ENCODE measurements around the gene DCUN1D2.

Gene DCUN1D2

GRCh38 chr13:113408562-113408961, 81.9 kb downstream of the DCUN1D2 start:
- peaks cover 0 to 12% (median 4%) of the 10 kb centered on the region in 5 experiments for H3K9me3 ChIP-seq (ENCODE audit: control extremely low read depth in 1 of 5, control insufficient read depth in 4 of 5, insufficient read depth in 2 of 5, low read depth in 1 of 5, low read length in 4 of 5)
- H3K36me3 ChIP-seq (ENCODE audit: control insufficient read depth in 4 of 4, insufficient read depth in 4 of 4, low read length in 3 of 4) = no peaks in the 10 kb centered on the region
- H3K4me3 ChIP-seq (ENCODE audit: control insufficient read depth in 1 of 7, extremely low read depth in 1 of 7, insufficient read depth in 4 of 7, low read depth in 2 of 7, low read length in 6 of 7) = no peak overlapping the region
- H3K4me1 ChIP-seq (ENCODE audit: control extremely low read depth in 1 of 4, control insufficient read depth in 4 of 4, insufficient read depth in 4 of 4, low read length in 3 of 4) = peaks cover 0 to 16% (median 3%) of the 10 kb centered on the region in 4 experiments
- DNase-seq = no peak
- 100% methylated on average over 2 of the region's 3 CpGs for WGBS (ENCODE audit: insufficient coverage)
- ChIA-PET CTCF (no interaction called here), POLR2A (no interaction called here)
- H3K27me3 ChIP-seq (replicated peaks in 2 of 5; ENCODE audit: control insufficient read depth in 4 of 5, insufficient read depth in 5 of 5, low read length in 4 of 5) = peaks cover 0 to 4% (median 0%) of the 10 kb centered on the region in 5 experiments
- H3K27ac ChIP-seq (ENCODE audit: insufficient read depth in 1 of 2, low read depth in 1 of 2, low read length in 2 of 2, poor library complexity in 1 of 2, severe bottlenecking in 2 of 2) = no peak overlapping the region

- Histone ChIP-seq H3K4me1 (ENCODE audit: control extremely low read depth in 1 of 4, control insufficient read depth in 4 of 4, insufficient read depth in 4 of 4, low read length in 3 of 4) (peaks cover 0 to 16% (median 3%) of the 10 kb centered on the region in 4 experiments), H3K9me3 (ENCODE audit: control extremely low read depth in 1 of 5, control insufficient read depth in 4 of 5, insufficient read depth in 2 of 5, low read depth in 1 of 5, low read length in 4 of 5) (peaks cover 0 to 12% (median 4%) of the 10 kb centered on the region in 5 experiments), H3K36me3 (ENCODE audit: control insufficient read depth in 4 of 4, insufficient read depth in 4 of 4, low read length in 3 of 4) (no peaks in the 10 kb centered on the region), H3K27me3 (replicated peaks in 2 of 5; ENCODE audit: control insufficient read depth in 4 of 5, insufficient read depth in 5 of 5, low read length in 4 of 5) (peaks cover 0 to 4% (median 0%) of the 10 kb centered on the region in 5 experiments), H3K27ac (ENCODE audit: insufficient read depth in 1 of 2, low read depth in 1 of 2, low read length in 2 of 2, poor library complexity in 1 of 2, severe bottlenecking in 2 of 2) (no peak overlapping the region), H3K4me3 (ENCODE audit: control insufficient read depth in 1 of 7, extremely low read depth in 1 of 7, insufficient read depth in 4 of 7, low read depth in 2 of 7, low read length in 6 of 7) (no peak overlapping the region)
- CTCF ChIA-PET = no interaction called here
- POLR2A ChIA-PET = no interaction called here
- 82% methylated on average over 37 of the region's 41 CpGs for WGBS (ENCODE audit: insufficient coverage)
- DNase-seq = peak in 2 of 3 donors; percentile 32 to 36
Observed at GRCh38 chr13:113407531-113408393, 82.7 kb downstream of the DCUN1D2 start.

- Histone ChIP-seq H3K27me3 (replicated peaks in 2 of 5; ENCODE audit: control insufficient read depth in 4 of 5, insufficient read depth in 5 of 5, low read length in 4 of 5) (peaks cover 0 to 4% (median 0%) of the 10 kb centered on the region in 5 experiments), H3K4me3 (ENCODE audit: control insufficient read depth in 1 of 7, extremely low read depth in 1 of 7, insufficient read depth in 4 of 7, low read depth in 2 of 7, low read length in 6 of 7) (no peak overlapping the region), H3K36me3 (ENCODE audit: control insufficient read depth in 4 of 4, insufficient read depth in 4 of 4, low read length in 3 of 4) (no peaks in the 10 kb centered on the region), H3K4me1 (ENCODE audit: control extremely low read depth in 1 of 4, control insufficient read depth in 4 of 4, insufficient read depth in 4 of 4, low read length in 3 of 4) (peaks cover 0 to 16% (median 3%) of the 10 kb centered on the region in 4 experiments), H3K27ac (ENCODE audit: insufficient read depth in 1 of 2, low read depth in 1 of 2, low read length in 2 of 2, poor library complexity in 1 of 2, severe bottlenecking in 2 of 2) (no peak overlapping the region), H3K9me3 (ENCODE audit: control extremely low read depth in 1 of 5, control insufficient read depth in 4 of 5, insufficient read depth in 2 of 5, low read depth in 1 of 5, low read length in 4 of 5) (peaks cover 0 to 11% (median 0%) of the 10 kb centered on the region in 5 experiments)
- whole genome bisulfite sequencing (ENCODE audit: insufficient coverage) = 86% methylated on average over 14 of the region's 21 CpGs
- no peak for DNase-seq
- ChIA-PET POLR2A (no interaction called here), CTCF (no interaction called here)
Observed at GRCh38 chr13:113407103-113407530, 83.4 kb downstream of the DCUN1D2 start.

GRCh38 chr13:113406321-113407102, 84.0 kb downstream of the DCUN1D2 start:
- no peak for DNase-seq
- WGBS (ENCODE audit: insufficient coverage) = 97% methylated on average over 28 of the region's 28 CpGs
- POLR2A ChIA-PET = no interaction called here
- Histone ChIP-seq H3K4me1 (ENCODE audit: control extremely low read depth in 1 of 4, control insufficient read depth in 4 of 4, insufficient read depth in 4 of 4, low read length in 3 of 4) (peaks cover 0 to 16% (median 3%) of the 10 kb centered on the region in 4 experiments), H3K27me3 (replicated peaks in 2 of 5; ENCODE audit: control insufficient read depth in 4 of 5, insufficient read depth in 5 of 5, low read length in 4 of 5) (peaks cover 0 to 4% (median 0%) of the 10 kb centered on the region in 5 experiments), H3K4me3 (ENCODE audit: control insufficient read depth in 1 of 7, extremely low read depth in 1 of 7, insufficient read depth in 4 of 7, low read depth in 2 of 7, low read length in 6 of 7) (no peak overlapping the region), H3K9me3 (ENCODE audit: control extremely low read depth in 1 of 5, control insufficient read depth in 4 of 5, insufficient read depth in 2 of 5, low read depth in 1 of 5, low read length in 4 of 5) (peaks cover 0 to 7% (median 0%) of the 10 kb centered on the region in 5 experiments), H3K27ac (ENCODE audit: insufficient read depth in 1 of 2, low read depth in 1 of 2, low read length in 2 of 2, poor library complexity in 1 of 2, severe bottlenecking in 2 of 2) (no peak overlapping the region), H3K36me3 (ENCODE audit: control insufficient read depth in 4 of 4, insufficient read depth in 4 of 4, low read length in 3 of 4) (no peaks in the 10 kb centered on the region)
- CTCF ChIA-PET = no interaction called here

Measured in common myeloid progenitor, CD34-positive (primary cell).